UCSD-AML1 (cell line): Measurements from ENCODE around the gene PSMA5.
A peak's percentile ranks its signal among the peaks of the same experiment; 100 is the strongest.
"Not testable (repeated sequence)": the region's sequence is repeated elsewhere in the genome, so short reads cannot be mapped to it uniquely, and the experiment has no call there.

Experiments
- DNase-seq: peaks from one replicate; lab custom pipeline; 2025; ENCODE audit not compliant: unreplicated experiment; lab: John Stamatoyannopoulos, UW

The PSMA5 gene

DNA sequence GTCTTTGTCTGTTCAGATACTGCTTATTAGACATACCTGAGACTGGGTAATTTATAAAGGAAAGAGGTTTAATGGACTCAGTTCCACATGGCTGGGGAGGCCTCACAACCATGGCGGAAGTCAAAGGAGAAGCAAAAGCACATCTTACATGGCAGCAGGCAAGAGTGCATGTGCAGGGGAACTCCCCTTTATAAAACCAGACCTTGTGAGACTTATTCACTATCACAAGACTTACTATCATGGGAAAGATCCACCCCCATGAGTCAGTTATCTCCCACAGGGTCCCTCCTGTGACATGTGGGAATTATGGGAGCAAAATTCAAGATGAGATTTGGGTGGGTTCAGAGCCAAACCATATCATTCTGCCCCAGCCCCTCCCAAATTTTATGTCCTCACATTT is 7.1 kb upstream of the PSMA5 start:
- DNase-seq, result no peak

DNA sequence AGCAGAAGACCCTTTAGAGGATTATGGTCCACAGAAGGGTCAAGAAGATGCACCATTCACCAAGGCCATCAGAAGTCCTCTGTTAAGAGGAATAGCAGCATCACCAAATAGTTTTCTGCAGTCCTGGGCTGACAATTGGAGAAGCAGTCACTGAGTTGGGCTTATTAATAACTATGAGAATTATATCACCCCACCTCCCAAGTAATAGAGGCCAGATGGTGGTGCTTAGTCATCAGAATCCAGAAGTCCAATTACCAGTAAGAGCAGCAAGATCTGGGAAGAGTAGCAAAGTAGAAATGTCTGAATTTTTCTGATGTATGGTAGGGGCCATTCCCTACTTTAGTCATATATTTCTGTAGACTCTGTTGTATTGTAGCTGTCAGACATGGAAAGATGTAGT is 6.1 kb upstream of the PSMA5 start:
- DNase-seq, result no peak

DNA sequence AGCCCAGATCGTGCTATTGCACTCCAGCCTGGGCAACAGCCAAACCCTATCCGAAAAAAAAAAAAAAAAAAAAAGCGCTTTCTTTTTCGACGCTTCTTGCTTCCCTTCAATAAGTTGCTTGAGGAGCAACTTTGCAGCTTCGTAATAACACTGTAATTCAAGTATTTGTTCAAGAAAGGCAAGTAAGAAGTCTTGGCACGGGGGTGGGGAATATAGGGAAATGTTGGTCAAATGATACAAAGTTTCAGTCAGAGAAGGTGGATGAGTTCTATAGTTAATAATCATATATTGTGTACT is 871 bp upstream of the PSMA5 start:
- no peak for DNase-seq

DNA sequence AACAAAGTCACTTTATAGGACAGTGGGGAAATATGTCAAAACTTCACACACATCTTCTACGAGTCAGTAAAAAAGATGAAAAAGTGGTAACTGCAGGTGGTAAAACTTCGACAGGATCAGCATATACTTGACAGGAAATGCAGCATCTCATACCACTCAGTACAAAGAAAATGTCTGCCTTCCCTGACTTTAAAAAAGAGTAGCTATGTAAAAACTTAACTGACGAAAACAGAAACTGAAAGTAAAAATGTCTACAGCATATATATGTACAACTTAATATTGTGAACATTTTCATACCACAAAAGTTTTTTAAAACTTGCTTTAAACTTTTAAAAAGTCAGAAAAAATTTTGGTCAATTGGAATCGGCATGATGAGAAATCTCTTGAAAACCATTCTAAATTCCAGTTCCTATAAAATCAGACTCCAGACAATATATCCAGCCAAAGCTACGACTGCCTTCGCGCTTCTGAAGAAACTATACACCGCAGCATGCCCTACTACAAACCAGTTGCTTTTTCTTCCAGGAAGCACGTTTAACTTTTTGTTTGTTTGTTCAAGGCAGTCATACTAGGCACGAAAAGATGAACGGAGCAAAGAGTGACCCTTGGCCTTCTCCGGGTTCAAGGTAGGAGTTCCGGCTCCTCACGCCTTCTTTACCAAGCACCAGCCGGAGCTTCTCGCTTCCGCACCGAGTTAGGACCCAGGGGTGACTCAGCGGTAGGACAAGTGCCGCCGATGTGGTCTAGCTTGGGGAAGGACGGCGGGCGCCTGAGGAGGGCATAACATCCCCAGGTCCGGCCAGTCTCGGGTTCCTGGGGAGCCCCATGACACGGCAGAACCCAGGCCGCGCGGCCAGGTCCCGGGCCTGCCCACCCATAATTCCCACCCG is 612 bp downstream of the PSMA5 start:
- peak; percentile 84 for DNase-seq

DNA sequence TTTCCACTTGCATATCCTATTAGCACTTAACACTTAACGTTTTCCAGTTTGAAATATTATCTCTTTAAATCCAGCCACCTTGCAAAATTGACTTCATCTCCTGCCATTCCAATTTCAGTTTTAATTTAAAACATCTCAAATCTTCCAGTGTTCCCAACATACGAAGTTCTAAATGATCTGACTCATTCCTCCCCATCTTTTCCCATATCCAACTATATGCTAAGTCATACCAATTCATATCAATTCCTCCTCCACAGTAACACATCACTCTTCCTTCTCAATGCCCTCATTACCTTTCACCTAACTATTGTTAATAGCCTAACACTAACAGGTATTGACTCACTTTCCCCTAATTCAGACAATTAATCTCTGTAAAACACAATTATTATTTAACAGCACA is 2.8 kb downstream of the PSMA5 start:
- no peak for DNase-seq

DNA sequence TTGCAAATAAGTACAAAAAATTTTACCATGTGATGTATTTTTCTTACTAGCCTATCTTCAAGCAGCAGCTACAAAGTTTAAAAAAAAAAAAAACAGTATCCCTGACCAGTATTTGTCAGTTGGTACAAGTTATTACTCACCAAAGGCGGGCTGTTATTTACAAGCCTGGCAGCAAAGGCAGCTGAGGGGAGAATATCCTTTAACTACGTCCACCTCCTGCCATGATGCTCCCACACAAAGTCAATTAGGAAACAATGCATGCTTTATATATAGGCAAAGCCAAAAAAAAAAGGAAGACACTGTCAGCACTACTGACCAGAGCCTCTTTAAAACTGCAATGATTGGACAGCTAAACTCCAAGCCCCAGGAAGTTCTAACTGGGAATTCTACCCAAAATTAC is 13.7 kb downstream of the PSMA5 start:
- DNase-seq, result no peak

DNA sequence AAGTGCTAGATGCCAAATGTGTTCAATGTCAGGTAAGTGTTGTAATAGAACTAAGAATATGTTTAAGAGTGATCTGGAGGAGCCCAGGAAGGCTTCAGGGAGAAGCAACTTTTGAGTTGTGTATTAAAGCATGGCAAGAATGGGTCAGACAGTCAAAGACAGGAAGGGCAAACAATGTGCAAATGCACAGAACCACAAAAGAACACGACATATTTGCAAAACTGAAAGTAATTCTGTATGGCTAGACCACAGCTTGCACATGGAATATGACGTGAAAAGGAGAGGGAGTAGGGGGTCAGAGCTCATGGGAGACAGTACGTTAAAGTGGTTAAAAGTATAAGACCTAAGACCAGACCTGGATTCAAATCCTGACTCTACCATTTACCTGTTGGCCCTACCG is 21.4 kb downstream of the PSMA5 start:
- DNase-seq, result no peak

DNA sequence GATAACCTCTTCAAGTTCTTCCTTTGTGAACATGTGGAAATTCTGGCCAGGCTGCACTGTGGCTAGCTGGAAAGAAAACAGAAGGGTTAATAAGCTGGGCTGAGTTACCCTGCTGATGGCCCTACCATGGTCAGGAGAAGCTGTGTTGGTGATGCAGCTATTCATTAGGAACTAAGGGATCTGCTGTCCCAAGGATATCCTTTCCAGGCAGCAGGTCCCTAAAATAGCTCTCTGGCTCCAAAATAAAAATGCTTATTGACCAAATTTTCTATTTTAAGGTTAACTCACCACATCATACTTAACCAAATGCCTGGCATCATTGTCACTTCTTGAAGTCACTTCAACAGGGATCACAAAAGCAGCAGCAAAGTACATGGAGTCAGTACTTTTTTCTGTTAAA is 24.2 kb downstream of the PSMA5 start:
- no peak for DNase-seq

DNA sequence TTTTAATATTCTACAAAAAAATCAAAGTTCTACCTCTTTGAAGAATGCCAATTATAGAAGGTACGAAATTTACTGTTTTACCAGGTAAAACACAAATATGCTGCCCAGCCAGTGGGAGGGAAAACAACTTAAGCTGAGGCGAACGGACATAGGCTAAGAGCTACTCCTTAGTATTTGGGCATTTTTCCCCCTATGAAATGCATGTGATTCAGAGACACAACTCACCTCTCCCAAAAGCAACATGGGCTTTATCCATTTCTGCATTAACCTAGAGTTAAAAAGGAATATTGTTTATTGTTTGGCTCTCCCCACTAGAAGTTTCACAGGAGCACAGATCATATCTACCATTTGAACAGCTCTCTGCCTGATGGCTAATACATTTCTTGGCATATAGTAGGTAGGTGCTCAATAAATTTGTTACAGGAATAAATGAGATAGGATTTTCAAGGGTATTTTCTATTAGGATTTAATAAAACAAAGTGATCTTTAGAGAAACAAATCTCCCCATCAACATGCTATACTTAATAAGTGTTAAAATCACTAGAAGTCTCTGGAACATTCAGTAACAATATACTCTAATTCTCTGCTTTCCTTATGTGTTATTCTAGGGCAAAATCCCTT is 26.1 kb downstream of the PSMA5 start:
- DNase-seq, result no peak

DNA sequence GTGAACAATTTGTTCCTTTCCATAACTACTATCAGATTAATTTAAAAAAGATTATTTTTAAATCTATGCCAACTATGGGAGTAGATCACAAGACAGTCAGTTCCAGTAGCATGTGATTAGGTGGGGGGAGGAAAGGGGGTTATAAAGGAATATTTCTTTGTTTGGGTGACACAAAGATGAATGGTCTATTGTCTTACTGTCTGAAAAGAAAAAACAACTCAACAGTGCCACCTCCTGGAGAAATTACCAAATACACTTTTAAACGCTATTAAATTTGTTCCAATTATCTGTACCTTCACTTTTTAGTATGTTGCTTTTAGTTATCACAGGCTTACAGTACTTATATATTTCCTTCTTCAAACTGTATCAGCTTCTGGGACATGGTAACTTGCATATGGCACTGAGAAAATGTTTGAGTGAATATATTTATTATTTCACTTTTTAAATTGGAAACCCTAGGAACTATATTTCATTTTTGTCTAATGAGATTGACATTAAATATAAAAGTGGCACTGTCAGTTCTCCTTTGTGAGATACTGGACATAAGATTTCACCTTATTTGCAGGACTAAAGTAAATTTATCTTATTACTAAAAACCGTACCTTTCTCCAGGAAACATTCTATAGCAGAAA is 26.8 kb downstream of the PSMA5 start:
- DNase-seq, result no peak

DNA sequence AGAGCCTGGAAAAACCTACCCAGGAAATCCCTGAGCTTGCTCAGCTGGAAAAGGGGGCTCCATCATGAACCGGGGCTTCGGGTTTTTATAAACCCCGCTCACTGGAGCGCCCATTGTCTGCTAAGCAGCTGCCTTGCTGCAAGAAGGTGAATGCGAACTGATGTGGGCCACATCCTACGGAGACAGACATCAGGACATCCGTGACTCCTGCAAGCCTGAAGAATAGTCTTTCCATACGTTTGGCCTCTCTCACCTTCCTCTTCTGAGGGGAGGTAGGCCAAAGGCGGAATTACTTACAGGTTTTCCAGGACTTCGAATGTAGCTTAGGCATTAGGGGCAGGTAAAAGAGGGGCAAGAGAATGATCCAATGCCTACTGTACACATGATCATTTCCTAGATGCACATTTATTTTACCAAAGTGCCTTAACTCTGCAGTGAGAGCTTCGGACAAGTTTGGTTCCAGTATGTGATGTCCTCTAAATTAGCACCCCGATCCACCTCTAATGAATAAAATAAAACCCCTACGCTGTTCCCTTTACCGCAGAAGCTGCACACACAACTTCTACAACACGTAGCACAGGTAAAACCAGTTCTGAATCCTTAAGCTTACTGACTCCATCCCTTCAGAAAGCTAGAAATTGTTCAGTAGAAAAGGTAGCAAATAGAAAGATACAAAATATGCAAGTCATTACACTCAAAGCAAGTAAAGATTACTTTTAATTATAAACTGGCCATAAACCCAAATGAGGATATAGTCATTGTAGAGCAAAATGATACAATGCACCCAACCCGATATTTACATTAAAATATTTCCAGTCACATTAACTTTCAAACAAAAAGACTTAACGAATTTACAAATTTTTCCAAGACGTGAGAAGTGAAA is 27.7 kb downstream of the PSMA5 start:
- no peak for DNase-seq

DNA sequence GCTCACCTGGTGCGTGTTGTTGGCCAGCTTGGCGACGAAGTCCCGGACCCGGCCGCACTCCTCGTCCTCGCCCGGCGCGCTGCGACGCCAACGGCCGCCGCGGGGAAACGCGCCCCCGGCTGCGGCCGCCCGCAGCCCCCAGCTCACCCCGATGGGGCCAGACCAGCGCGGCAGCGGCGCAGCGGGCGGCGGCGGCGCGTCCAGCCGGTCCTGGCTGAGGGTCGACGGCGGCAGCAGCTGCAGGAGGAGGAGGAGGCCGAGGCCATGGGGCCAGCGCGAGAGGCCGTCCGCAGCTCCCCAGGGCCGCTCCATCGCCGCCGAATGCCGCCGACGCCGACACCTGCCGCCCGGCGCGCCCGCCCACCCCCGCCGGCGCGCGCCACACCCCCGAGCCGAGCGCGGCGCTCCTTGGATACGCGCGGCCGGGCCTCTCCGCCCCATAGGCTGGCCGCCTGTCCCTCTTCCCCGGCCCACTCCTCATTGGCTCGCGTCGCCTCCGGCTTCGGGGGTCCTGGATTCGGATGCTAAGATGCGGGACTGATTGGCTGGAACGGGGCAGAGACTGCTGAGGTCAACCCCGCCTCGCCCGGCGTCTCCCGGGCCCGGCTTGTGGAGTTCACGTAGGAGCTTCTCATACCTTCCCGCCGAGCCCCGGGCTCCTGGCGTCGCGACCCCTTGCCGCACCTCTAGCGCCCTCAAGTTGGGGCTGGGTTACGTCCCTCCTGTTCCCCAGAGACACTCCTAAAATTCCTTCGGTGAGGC is 28.5 kb downstream of the PSMA5 start, which contains the start of gene SORT1:
Gene SORT1, minus strand, starts transcription at position 338 of the 762 bp plus-strand sequence. Its CDS starts 26 bp downstream, at position 312.
- peak; percentile 87 for DNase-seq

DNA sequence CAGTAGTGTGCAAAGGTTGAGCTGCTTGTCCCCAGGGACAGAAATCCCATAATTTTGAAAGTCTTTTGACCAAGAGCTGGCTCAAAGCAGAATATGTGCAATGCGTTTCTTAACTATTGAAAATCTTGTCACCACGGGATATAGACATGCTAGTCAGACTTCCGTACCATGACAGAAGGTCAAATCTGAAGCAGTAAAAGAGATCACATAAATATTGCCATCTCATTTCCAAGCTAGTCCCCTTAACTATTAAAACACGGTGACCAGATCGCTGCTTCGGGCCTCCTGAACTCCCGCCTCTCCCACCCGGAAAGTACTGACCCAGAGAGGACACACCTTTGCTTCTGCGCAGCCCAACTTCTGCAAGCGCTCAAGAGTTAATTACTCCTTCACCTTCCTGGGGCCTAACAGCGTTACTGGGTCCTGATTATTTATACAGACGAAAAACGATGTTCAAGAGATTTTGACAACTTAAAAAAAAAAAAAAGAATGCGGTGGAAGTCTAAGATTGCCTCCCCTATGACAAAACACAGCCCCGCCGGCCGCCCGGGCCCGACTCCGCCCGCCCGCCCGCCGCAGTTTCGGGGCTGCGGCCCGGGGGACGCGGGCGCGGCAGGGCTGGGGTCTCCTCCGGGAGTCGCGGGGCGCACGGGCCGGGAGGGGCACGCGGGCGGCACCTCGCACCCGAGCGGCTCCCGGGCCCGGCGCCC is 29.2 kb downstream of the PSMA5 start:
- no peak for DNase-seq

DNA sequence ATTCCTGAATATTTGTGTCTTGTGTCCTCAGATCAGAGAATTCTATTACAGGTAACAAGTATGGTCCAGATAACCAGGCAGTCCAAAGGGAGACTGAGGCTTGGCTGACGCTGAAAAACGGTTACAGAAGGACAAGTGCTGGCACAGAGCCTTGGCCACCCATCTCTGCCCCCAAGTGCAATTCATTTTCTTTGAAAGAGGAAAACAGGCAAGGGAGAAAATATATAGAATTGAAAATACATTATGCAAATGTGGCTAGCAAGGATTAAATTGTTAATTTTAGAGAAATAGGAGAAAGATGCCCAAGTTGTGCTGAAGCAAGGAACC is 29.8 kb downstream of the PSMA5 start:
- no peak for DNase-seq

DNA sequence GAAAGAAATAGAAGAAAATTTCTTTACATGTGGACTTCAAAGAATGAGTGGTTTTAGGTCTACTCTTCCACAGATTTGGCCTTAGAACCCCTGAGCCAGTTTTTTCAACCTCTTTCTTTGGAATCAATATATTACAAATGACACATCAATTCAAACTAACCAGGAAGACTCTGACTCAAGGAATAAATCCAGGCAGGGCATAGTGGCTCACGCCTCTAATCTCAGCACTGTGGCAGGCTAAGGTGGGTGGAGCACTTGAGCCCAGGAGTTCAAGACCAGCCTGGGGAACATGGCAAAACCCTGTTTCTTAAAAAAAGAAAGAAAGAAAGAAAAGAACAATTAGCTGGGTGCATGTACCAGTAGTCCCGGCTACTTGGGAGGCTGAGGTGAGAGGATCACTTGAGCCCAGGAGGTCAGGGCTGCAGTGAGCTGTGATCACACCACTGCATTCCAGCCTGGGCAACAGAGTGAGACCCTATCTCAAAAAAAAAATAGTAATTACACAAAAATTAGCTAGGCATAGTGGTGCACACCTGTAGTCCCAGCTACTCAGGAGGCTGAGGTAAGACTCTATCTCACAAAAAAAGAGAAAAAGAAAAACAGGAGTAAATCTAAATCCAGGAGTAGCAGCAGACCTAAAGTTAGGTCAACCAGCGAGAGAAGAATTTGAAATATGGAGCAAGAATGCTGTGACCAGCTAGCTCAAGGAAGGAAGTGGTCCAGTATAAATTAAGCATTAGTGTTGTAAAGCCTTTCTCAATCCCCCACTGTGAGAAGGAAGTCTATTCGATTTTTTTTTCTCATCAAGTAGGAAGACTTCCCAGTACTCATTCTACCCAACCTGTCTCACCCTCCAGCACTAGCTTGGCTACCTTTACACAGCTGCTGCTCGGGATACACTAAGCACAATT is 30.4 kb downstream of the PSMA5 start:
- no peak for DNase-seq

DNA sequence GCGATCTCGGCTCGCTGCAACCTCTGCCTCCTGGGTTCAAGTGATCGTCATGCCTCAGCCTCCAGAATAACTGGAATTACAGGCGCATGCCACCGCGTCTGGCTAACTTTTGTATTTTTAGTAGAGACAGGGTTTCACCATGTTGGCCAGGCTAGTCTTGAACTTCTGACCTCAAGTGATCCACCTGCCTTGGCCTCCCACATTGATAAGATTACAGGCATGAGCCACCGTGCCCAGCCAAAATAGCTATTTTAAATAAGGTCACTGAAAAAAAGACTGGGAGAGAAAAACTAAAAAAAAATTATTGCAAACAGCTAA is 31.0 kb downstream of the PSMA5 start:
- DNase-seq, result not testable (repeated sequence)

DNA sequence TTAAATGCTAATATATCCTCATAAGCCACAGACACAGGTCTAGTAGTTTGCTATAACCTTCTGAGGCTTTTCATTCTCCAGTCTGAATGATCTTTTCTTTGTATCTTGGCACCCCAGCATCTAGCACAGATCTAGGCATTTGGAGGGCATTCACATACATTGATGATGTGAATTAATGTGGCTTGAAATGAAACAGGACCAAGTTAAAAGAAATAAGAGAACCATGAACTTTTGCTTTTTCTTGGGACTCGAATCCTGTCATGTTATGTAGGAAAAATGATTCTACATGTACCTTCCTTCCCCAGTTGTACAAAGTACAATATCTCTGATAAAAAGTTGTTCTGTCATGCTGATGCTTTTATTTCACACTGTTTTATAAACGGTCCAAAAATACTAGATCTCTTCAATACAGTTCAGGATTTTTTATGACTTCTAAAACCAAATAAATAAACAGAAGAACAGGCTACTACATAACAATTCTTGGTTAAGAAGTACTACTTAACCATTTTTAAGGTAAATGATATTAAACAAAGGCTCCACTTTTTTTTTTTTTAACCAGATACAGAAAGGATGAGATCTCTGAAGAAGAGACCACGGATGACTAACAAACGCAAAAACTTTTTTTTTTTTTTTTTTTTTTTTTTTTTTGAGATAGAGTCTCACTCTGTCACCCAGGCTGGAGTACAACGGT is 31.5 kb downstream of the PSMA5 start:
- no peak for DNase-seq

DNA sequence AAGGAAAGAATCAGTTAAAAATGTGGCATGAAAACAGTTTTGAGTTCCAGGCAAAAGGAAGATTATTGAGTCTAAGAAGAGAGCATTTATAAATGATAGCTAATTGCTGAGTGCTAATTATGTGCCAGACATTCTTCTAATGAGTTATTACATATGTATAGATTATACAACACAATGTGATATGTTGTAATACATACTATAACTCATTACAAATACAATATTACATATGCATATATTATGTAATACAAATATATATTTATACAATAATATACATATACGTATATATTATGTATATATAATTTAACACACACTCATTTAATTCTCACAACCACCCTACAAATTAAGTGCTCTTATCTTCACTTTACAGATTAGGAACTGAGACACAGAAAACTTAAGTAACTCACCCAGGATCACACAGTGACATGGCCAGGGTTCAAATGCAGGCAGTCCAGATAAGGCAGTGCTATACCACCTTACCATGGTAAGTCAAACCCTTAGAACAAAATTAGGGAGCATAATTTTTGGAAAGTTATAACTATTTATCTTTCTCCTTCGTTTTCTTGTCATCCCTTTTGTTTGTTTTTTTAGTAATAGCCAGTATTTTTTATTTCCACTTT is 32.5 kb downstream of the PSMA5 start:
- DNase-seq, result no peak
